ENCODE data around the gene CRAT. TPM values are rescaled to one million over a fixed set of nuclear protein-coding genes. Genes with fewer than 3 reads are reported as not detected.

CRAT gene
- total RNA-seq, 1 donor from 2014 or later, result 13.7 TPM

DNA sequence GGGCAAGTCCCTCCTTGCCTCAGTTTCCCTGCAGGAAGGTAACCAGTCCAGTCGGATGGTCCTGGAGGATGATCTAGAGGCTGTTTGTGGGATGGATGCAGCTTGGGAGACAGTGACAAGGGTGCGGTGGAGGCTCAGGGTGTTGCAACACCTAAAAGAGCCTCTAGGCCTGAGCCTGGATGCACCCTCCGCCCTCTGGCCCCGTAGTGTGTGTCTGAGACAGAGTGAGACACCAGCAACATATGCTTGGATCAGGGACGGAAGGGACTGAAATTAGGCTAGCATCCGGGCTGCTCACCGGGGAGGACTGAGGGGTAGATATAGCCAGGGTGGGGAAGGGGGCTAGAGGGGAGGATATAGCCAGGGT, 1.1 kb downstream of the CRAT start:
- TF ChIP-seq, protein P1, sequence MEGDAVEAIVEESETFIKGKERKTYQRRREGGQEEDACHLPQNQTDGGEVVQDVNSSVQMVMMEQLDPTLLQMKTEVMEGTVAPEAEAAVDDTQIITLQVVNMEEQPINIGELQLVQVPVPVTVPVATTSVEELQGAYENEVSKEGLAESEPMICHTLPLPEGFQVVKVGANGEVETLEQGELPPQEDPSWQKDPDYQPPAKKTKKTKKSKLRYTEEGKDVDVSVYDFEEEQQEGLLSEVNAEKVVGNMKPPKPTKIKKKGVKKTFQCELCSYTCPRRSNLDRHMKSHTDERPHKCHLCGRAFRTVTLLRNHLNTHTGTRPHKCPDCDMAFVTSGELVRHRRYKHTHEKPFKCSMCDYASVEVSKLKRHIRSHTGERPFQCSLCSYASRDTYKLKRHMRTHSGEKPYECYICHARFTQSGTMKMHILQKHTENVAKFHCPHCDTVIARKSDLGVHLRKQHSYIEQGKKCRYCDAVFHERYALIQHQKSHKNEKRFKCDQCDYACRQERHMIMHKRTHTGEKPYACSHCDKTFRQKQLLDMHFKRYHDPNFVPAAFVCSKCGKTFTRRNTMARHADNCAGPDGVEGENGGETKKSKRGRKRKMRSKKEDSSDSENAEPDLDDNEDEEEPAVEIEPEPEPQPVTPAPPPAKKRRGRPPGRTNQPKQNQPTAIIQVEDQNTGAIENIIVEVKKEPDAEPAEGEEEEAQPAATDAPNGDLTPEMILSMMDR (IDR thresholded peaks at IDR 0.05; ENCODE audit: insufficient read depth, low read length, severe bottlenecking), result no peak
- DNase-seq (ENCODE audit: low read depth), result peak; percentile 10
- peak overlapping the region; percentile 95 for H3K4me3 ChIP-seq (ENCODE audit: low read depth, low read length)
- FAIRE-seq, result no peak
- peaks cover 2% of the 10 kb centered on the region for H3K36me3 ChIP-seq (ENCODE audit: control insufficient read depth, insufficient read depth, low read length)
- H3K27me3 ChIP-seq (ENCODE audit: control insufficient read depth, insufficient read depth, low read length), result no peaks in the 10 kb centered on the region

DNA sequence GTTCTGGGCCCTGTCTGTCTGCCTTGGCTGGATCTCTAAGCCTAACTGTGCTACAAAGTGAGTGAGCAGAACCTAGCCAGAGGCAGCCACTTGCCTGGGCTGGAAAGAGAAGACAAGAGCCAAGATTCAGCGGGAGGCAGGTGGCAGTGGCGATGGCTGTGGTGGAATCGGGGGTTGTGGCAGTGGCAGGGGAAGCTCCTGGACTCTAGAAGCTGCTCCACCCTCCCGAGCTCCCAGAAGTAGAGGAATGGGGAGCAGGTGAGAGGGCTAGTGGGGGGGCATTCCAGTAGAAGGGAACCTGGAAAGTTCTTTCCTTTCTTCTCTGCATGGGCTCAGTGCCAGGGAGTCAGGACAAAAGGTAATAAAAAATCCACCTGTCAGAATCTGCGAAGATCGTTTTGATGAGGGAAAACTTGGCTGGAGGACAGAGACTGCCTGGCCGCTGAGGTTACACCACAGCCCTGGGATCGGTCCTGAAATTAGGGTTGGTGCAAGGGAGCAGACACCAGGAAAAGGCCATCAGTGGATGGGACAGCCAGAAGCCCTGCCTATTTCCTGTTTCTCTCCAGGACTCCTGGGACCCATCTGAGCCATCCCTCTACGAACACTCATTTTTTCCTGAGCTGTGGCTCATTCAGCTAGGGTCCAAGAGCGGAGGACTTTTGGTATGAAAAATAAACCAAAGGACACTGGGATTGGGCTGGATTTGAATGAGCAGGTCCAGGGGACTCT, 1.6 kb downstream of the CRAT start:
- FAIRE-seq (no peak), DNase-seq (ENCODE audit: low read depth) (no peak)
- no peaks in the 10 kb centered on the region for H3K27me3 ChIP-seq (ENCODE audit: control insufficient read depth, insufficient read depth, low read length)
- TF ChIP-seq, protein P1 (IDR thresholded peaks at IDR 0.05; ENCODE audit: insufficient read depth, low read length, severe bottlenecking), result no peak
- peaks cover 2% of the 10 kb centered on the region for H3K36me3 ChIP-seq (ENCODE audit: control insufficient read depth, insufficient read depth, low read length)
- no peak overlapping the region for H3K4me3 ChIP-seq (ENCODE audit: low read depth, low read length)

DNA sequence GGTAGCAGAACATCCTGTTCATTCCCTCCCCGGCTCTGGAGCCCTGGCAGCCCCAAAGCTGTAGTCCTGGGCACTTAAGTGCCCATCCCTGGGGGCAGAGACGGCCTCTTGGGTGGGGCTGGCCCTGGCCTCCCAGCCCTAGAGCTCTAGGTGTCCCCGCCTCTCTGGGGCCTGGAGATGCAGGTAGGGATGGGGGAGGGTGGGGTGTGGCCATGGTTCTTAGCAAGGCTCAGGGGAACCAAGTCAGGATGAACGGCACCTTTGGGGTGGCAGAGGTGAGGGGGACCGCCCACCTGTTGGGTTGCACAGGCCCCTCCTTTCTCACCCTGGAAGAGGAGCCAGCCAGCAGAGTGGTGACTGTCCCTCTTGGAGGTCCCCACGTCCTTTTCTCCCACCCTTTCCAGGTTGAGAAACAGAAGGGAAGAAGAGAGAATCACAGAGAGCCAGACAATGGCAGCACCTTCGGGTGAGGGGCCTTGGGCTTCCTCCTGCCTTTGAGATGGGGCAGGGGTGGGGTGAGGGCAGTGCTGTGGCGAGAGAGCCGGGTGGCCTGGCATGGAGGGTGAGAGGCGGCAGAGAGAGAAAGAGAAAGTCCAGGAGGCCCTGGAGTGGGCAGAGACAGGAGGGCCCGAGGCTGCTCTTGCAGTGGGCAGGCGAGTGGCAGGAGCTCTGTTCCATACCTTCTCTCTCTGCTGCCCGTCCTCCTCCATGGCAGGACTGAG, 2.3 kb downstream of the CRAT start:
- no peaks in the 10 kb centered on the region for H3K27me3 ChIP-seq (ENCODE audit: control insufficient read depth, insufficient read depth, low read length)
- peaks cover 2% of the 10 kb centered on the region for H3K36me3 ChIP-seq (ENCODE audit: control insufficient read depth, insufficient read depth, low read length)
- FAIRE-seq, result no peak
- no peak for DNase-seq (ENCODE audit: low read depth)
- TF ChIP-seq, protein P1 (IDR thresholded peaks at IDR 0.05; ENCODE audit: insufficient read depth, low read length, severe bottlenecking), result no peak
- no peak overlapping the region for H3K4me3 ChIP-seq (ENCODE audit: low read depth, low read length)

DNA sequence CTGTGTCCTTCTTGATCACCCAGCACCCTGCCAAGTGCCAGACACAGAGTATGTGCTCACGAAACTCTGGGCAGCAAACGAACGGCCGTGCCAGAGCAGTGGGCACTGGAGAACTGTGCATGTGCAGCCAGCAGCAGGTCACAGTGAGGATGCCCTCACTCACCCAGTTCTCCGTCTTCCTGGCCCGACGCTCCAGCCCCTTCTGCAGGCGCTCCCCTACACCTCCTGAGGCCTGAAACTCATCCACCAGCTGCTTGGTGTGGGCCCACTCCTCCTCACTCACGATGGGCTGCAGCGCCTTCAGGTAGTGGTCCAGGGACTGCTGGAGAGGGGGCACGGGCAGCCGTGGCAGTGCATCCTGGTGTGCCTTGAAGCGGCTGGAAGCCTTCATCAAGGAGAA, 2.9 kb downstream of the CRAT start:
- H3K27me3 ChIP-seq (ENCODE audit: control insufficient read depth, insufficient read depth, low read length), result no peaks in the 10 kb centered on the region
- TF ChIP-seq, protein P1 (IDR thresholded peaks at IDR 0.05; ENCODE audit: insufficient read depth, low read length, severe bottlenecking), result no peak
- FAIRE-seq, result no peak
- peaks cover 2% of the 10 kb centered on the region for H3K36me3 ChIP-seq (ENCODE audit: control insufficient read depth, insufficient read depth, low read length)
- no peak overlapping the region for H3K4me3 ChIP-seq (ENCODE audit: low read depth, low read length)
- no peak for DNase-seq (ENCODE audit: low read depth)

DNA sequence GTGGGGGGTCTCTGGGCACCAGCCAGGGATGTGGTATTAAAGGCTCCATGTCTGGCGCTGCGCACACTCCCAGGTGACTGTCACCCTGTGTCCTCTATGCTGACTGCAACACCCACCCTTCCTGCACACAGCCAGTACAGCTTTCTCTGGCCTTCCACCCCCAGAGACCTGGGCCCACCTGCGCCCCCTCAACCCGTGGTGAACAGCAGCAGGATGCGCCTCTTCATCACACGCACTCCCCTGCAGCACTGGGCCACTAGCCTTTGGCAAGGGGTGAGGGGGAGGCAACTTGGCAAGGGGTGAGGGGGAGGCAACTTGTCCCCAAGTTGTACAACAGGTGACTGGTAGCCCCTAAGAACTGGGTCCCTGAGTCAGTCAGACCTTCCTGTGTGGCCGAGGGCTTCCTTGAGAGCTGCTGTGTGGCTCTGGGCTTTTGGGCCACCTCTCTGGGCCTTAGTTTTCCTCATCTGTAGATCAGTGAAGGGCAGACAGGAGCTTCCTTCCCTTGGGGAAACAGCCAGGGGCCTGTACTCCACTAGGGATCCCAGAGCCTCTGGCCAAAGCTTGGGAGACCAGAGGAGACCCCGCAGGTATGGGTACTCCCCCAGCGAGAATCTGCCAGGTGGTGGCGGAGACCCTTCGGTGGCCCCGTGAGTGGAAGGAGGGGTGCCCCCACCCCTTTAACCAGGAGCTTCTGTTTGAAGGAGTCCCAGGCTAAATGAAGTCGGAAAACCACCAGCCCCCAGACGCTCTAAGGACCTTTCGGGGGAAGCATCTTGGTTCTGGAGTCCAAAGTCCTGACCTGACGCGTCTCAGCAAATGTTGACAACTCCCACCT, 4.5 kb downstream of the CRAT start:
- TF ChIP-seq, protein P1 (IDR thresholded peaks at IDR 0.05; ENCODE audit: insufficient read depth, low read length, severe bottlenecking), result no peak

More for the DNA sequence above, 4.5 kb downstream of the CRAT start:
- FAIRE-seq, result no peak
- Histone ChIP-seq H3K4me3 (ENCODE audit: low read depth, low read length) (no peak overlapping the region), H3K36me3 (ENCODE audit: control insufficient read depth, insufficient read depth, low read length) (peaks cover 2% of the 10 kb centered on the region), H3K27me3 (ENCODE audit: control insufficient read depth, insufficient read depth, low read length) (no peaks in the 10 kb centered on the region)
- DNase-seq (ENCODE audit: low read depth), result no peak
